ENCODE measurements around the gene SULF2.

- TF ChIP-seq JUND (IDR thresholded peaks at IDR 0.05) (no peak), POLR2AphosphoS5 (IDR thresholded peaks at IDR 0.05; ENCODE audit: low read depth, low read length) (no peak), CTCF (IDR thresholded peaks at IDR 0.05 in 2 of 3, conservative IDR thresholded peaks at IDR 0.05 in 1 of 3; ENCODE audit: borderline replicate concordance in 1 of 3, insufficient read depth in 1 of 3, low read depth in 2 of 3, low read length in 2 of 3) (no peak), POLR2A (IDR thresholded peaks at IDR 0.05; ENCODE audit: borderline replicate concordance, extremely low read depth, insufficient read depth, insufficient read length) (no peak), FOSL1 (IDR thresholded peaks at IDR 0.05; ENCODE audit: low read depth) (no peak), EZH2 (IDR thresholded peaks at IDR 0.05) (no peak), REST (IDR thresholded peaks at IDR 0.05; ENCODE audit: low read depth) (no peak), SIN3A (IDR thresholded peaks at IDR 0.05; ENCODE audit: low read depth) (no peak), ZBTB33 (IDR thresholded peaks at IDR 0.05; ENCODE audit: extremely low read depth, insufficient replicate concordance, low read length) (no peak), YY1 (IDR thresholded peaks at IDR 0.05; ENCODE audit: extremely low read depth, insufficient replicate concordance, low read depth, low read length) (no peak), EZH2phosphoT487 (IDR thresholded peaks at IDR 0.05; ENCODE audit: borderline replicate concordance) (no peak), ZNF274 (IDR thresholded peaks at IDR 0.05; ENCODE audit: low read depth, low read length) (no peak), SRF (IDR thresholded peaks at IDR 0.05; ENCODE audit: low read depth) (no peak)
Observed at GRCh38 chr20:47796971-47797370, 11.7 kb upstream of the SULF2 start.
